Measurements from ENCODE around the gene ARHGDIG. TPM values are rescaled to one million over a fixed set of nuclear protein-coding genes. Genes with fewer than 3 reads are reported as not detected.
"Not testable (repeated sequence)": the region's sequence is repeated elsewhere in the genome, so short reads cannot be mapped to it uniquely, and the experiment has no call there.

ARHGDIG gene
- polyA plus RNA-seq, 1 experiment, result 0.22 TPM

GRCh38 chr16:324451-325334 lies 44.3 kb downstream of the ARHGDIG start:
- Histone ChIP-seq H3K36me3 (ENCODE audit: control insufficient read depth, insufficient read depth, low read length) (peaks cover 1% of the 10 kb centered on the region; the same call in 1 of the 2 replicates), H3K27me3 (ENCODE audit: control insufficient read depth, insufficient read depth, low read length) (no peaks in the 10 kb centered on the region), H3K4me3 (ENCODE audit: low read depth, low read length) (no peak overlapping the region)
- CTCF ChIA-PET, result interaction anchor here (0.5 kb wide), 1 partner anchor 25 kb away, joined by 3 read pairs; no protein-coding TSS in a partner anchor
- TF ChIP-seq CTCF (IDR thresholded peaks at IDR 0.05; ENCODE audit: insufficient read depth, low read depth, low read length), result no peak
- POLR2A ChIA-PET, result no interaction called here
- DNase-seq (ENCODE audit: low read depth), result no peak

GRCh38 chr16:325375-326145 lies 45.2 kb downstream of the ARHGDIG start:
- TF ChIP-seq CTCF (IDR thresholded peaks at IDR 0.05; ENCODE audit: insufficient read depth, low read depth, low read length), result no peak
- no peak overlapping the region for H3K4me3 ChIP-seq (ENCODE audit: low read depth, low read length)
- POLR2A ChIA-PET, result no interaction called here
- H3K27me3 ChIP-seq (ENCODE audit: control insufficient read depth, insufficient read depth, low read length), result no peaks in the 10 kb centered on the region
- no peak for DNase-seq (ENCODE audit: low read depth)
- CTCF ChIA-PET, result no interaction called here
- peaks cover 1% of the 10 kb centered on the region; the same call in 1 of the 2 replicates for H3K36me3 ChIP-seq (ENCODE audit: control insufficient read depth, insufficient read depth, low read length)

- no peak for TF ChIP-seq CTCF (IDR thresholded peaks at IDR 0.05; ENCODE audit: insufficient read depth, low read depth, low read length)
- CTCF ChIA-PET, result interaction anchor here (0.7 to 1.2 kb wide), 2 partner anchors 111 to 224 kb away, joined by 3 read pairs; no protein-coding TSS in a partner anchor
- no peak for DNase-seq (ENCODE audit: low read depth)
- no peak overlapping the region for H3K4me3 ChIP-seq (ENCODE audit: low read depth, low read length)
- H3K27me3 ChIP-seq (ENCODE audit: control insufficient read depth, insufficient read depth, low read length), result no peaks in the 10 kb centered on the region
- H3K36me3 ChIP-seq (ENCODE audit: control insufficient read depth, insufficient read depth, low read length), result no peaks in the 10 kb centered on the region
- POLR2A ChIA-PET, result no interaction called here
Observed at GRCh38 chr16:330741-331140, 50.4 kb downstream of the ARHGDIG start.

GRCh38 chr16:331181-331814 lies 50.9 kb downstream of the ARHGDIG start:
- H3K4me3 ChIP-seq (ENCODE audit: low read depth, low read length); POLR2A ChIA-PET: not testable (repeated sequence)
- DNase-seq (ENCODE audit: low read depth), result peak; percentile 52

More at GRCh38 chr16:331181-331814, 50.9 kb downstream of the ARHGDIG start:
- not testable (repeated sequence) for H3K36me3 ChIP-seq (ENCODE audit: control insufficient read depth, insufficient read depth, low read length); H3K27me3 ChIP-seq (ENCODE audit: control insufficient read depth, insufficient read depth, low read length)
- CTCF ChIA-PET, result interaction anchor here (0.7 to 1.2 kb wide), 2 partner anchors 112 to 224 kb away, joined by 3 read pairs; no protein-coding TSS in a partner anchor

Other genes starting within 250 kb of the ARHGDIG start
- 14.3 and 14.6 TPM in 2 replicates for gene POLR3K, start 227.0 kb upstream of the ARHGDIG start, polyA plus RNA-seq (2011; rRNA removed)
- 23.6 and 34.6 TPM in 2 replicates for gene SNRNP25, start 226.8 kb upstream of the ARHGDIG start, polyA plus RNA-seq (2011; rRNA removed)
- 47.9 and 94.2 TPM in 2 replicates for gene RHBDF1, start 208.0 kb upstream of the ARHGDIG start, polyA plus RNA-seq (2011; rRNA removed)
- gene MPG, start 202.4 kb upstream of the ARHGDIG start, polyA plus RNA-seq (2011; rRNA removed), result 73.3 and 117 TPM in 2 replicates
- 7.7 and 17.9 TPM in 2 replicates for gene NPRL3, start 141.9 kb upstream of the ARHGDIG start, polyA plus RNA-seq (2011; rRNA removed)
- gene HBZ, start 127.9 kb upstream of the ARHGDIG start, polyA plus RNA-seq (2011; rRNA removed), result not detected in 2 replicates
- not detected in 2 replicates for gene HBM, start 114.6 kb upstream of the ARHGDIG start, polyA plus RNA-seq (2011; rRNA removed)
- 0.17 TPM in 1 of 2 replicates, not detected in the other for gene HBA2, start 107.7 kb upstream of the ARHGDIG start, polyA plus RNA-seq (2011; rRNA removed)
- 0.20 TPM in 1 of 2 replicates, not detected in the other for gene HBA1, start 103.9 kb upstream of the ARHGDIG start, polyA plus RNA-seq (2011; rRNA removed)
- 0.18 TPM in 1 of 2 replicates, not detected in the other for gene HBQ1, start 100.1 kb upstream of the ARHGDIG start, polyA plus RNA-seq (2011; rRNA removed)
- 23.3 and 29.1 TPM in 2 replicates for gene LUC7L, start 51.1 kb upstream of the ARHGDIG start, polyA plus RNA-seq (2011; rRNA removed)
- 39.4 and 75.5 TPM in 2 replicates for gene FAM234A, start 45.8 kb upstream of the ARHGDIG start, polyA plus RNA-seq (2011; rRNA removed)
- 1.1 and 2.2 TPM in 2 replicates for gene RGS11, start 4.6 kb upstream of the ARHGDIG start, polyA plus RNA-seq (2011; rRNA removed)
- 0.13 TPM in 1 of 2 replicates, not detected in the other for gene PDIA2, start 2.6 kb downstream of the ARHGDIG start, polyA plus RNA-seq (2011; rRNA removed)
- 4.0 and 4.3 TPM in 2 replicates for gene AXIN1, start 72.1 kb downstream of the ARHGDIG start, polyA plus RNA-seq (2011; rRNA removed)
- 143 and 188 TPM in 2 replicates for gene MRPL28, start 89.9 kb downstream of the ARHGDIG start, polyA plus RNA-seq (2011; rRNA removed)
- 65.2 and 131 TPM in 2 replicates for gene PGAP6, start 101.4 kb downstream of the ARHGDIG start, polyA plus RNA-seq (2011; rRNA removed)
- 227 and 290 TPM in 2 replicates for gene NME4, start 116.6 kb downstream of the ARHGDIG start, polyA plus RNA-seq (2011; rRNA removed)
- 14.7 and 23.6 TPM in 2 replicates for gene DECR2, start 121.3 kb downstream of the ARHGDIG start, polyA plus RNA-seq (2011; rRNA removed)
- gene RAB11FIP3, start 145.1 kb downstream of the ARHGDIG start, polyA plus RNA-seq (2011; rRNA removed), result 8.6 and 13.3 TPM in 2 replicates
- 8.4 and 12.9 TPM in 2 replicates for gene CAPN15, start 247.1 kb downstream of the ARHGDIG start, polyA plus RNA-seq (2011; rRNA removed)

All from BJ (cell line).